GM19240 (cell line): ENCODE data around the gene AHCYL2.
"Not testable (repeated sequence)": the region's sequence is repeated elsewhere in the genome, so short reads cannot be mapped to it uniquely, and the experiment has no call there.

ENCODE experiments used
- DNase-seq: peaks from one replicate; pipeline ENCODE4 v3.0.0; 2011; ENCODE audit warnings: low spot score; ENCODE audit not compliant: insufficient read length

Gene AHCYL2

DNA sequence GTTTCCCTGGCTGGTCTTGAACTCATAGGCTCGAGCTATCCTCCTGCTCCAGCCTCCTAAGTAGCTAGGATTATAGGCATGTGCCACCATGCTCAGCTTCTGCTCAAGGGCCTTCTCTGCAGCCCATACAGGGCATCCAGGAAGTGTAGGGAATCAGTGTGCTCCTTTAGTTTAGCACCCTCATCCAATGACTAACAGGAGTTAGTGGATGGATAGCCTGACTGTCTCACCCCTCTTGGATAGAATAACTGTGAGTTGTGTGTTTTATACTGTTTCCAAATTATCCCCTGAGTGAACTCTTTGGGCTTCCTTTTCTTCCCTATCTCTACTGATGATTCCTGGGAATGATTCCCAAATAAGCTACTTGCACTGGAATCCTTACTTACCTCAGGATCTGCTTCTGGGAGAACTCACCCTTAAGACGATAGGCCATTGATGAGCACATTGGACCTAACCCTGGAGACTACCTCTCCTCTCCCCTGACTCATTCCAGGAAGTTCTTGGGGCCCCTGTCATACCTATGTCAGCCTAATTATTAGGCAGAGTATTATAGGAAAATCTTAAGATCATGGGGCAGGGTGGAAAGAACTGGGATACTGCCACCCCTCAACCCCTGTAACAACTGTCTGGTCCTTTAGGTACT is 227.9 kb downstream of the AHCYL2 start:
- DNase-seq, result no peak

DNA sequence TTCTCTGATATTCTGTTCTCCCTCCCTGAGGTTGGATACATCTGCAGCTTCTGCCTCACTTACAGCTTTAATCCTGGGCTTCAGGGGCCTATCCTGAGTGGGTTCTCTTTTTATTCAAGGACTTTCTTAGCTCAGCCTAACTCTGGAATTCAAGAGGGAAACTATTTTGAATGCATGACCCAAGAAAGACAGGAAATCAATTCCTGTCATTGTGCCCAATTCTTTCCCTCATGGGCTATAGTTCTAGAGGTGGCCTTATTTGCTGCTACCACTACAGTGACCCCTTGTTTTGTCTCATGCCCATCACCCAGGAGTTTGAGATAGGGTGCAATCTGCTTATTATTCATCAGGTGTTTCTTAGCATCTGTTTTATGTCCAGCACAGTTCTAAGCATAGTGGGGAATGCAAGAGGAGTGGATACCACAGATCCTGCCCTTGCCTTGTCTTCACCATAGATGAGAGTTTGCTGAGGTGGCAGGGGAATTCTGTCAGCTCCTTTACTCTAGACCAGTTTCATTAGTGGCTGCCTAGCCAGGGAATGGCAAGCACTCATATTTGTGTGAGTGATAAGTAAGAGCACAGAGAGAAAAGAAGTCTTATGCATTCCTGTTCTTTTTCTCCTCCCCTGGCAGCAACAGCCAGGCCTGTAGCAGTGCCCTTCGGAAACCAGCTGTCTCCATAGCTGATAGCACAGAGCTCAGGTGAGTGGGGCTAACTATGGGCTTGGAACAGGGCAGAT is 228.8 kb downstream of the AHCYL2 start:
- no peak for DNase-seq

DNA sequence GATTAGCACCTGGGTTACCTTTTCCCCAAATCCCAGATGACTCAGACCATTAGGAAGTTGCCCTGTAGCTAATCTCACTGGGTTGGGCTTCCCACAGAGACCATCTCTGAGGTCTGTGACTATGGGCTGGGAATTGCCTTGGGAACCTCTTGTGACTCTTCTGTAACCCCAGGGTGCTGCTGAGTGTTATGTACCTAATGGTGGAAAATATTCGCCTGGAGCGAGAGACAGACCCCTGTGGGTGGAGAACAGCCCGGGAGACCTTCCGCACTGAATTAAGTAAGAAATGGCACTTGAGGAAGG is 229.4 kb downstream of the AHCYL2 start:
- DNase-seq, result no peak

DNA sequence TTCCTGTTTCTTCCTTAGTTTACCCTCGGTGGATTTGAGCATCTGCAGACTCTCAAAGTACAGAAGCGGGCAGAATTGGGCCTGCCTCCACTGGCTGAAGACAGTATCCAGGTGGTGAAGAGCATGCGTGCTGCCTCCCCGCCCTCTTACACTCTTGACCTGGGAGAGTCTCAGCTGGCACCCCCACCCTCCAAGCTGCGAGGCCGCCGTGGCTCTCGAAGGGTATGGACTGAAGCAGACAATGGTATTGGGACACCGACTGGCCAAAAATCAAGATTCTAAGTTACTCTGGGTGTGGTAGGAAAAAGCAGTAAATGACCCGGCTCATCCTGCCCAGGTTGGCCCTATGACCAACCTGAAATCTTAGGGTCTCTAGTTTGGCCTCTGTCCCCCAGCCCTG is 231.6 kb downstream of the AHCYL2 start:
- no peak for DNase-seq

DNA sequence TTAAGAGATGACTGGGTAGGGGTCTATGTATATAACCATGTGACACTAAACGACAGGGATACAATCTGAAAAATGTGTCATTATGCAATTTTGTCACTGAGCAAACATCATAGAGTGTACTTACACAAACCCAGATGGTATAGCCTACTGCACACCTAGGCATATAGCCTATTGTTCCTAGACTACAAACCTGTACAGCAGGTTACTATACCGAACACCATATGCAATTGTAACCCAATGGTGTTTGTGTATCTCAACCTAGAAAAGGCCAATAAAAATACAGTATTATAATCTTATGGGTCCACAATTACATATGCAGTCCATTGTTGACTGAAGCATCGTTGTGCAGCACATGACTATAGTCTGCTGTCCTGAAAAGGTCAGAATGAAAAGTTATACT is 232.3 kb downstream of the AHCYL2 start:
- no peak for DNase-seq

DNA sequence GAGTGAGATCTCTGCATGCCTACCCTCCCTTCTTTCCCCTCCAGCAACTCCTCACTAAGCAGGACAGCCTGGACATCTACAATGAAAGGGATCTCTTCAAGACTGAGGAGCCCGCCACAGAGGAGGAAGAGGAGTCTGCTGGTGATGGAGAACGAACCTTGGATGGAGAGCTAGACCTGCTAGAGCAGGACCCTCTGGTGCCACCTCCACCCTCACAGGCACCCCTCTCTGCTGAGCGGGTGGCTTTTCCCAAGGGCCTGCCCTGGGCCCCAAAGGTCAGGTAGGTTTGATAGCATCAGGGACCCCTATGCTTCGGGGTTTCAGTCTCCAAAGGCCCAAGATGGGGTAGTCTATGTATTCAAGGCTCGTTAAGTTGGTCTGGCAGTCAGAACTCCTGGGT is 233.3 kb downstream of the AHCYL2 start:
- no peak for DNase-seq

DNA sequence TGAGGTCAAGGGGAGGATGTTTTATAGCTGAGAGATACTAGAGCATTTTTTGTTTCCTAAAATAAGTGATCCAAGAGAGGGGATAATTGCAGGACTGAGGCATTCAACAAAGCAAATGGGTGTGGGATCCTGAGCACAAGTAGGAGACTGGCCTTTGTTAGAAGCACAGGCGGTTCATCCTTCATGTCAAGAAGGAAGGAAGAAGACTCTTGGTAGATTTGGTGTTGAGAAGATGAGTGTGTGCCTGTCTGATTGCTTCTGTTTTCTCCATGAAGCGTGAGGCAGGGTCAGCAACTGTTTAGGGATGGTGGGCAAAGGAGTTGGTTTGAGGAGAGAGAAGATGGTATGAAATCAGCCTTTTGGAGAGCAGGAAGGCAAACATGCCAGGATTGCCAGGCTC is 237.0 kb downstream of the AHCYL2 start:
- no peak for DNase-seq

DNA sequence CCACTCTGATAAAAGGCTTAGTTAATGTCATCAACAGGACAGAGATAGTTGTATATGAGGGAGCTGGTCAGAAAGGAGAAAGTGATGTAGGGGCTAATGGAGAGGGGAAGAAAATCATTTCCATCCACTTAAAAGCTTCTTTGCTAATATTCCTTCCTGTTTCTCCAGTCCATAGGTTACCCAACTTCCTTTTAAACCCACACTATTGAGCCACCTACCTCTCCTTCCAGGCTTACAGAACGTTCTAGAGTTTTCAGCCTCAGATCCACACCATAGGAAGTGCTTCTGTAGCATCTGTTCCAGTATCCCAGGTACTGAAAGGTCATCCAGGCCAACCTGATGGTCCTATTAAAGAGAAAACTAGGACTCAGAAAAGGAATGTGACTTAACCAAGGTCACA is 237.6 kb downstream of the AHCYL2 start:
- no peak for DNase-seq

DNA sequence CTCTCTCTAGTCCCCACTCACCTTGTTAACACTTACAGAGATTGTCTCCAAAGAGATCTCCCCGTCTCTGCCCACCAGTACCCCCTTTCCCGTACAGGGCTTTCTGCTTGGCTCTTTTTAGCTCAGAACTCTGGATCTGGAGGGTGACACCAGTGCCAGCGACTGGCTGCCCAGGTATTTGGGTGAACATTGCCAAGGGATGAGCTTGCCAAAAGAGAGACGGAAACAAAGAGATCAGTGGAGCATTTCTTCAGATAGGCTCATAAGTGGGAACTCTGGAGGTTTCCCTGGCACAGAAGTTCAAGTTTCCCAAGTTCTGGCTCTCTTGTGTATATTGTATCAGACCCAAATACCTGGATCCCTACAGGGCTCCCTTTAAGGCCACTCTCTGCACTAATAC is 239.4 kb downstream of the AHCYL2 start:
- DNase-seq, result no peak

DNA sequence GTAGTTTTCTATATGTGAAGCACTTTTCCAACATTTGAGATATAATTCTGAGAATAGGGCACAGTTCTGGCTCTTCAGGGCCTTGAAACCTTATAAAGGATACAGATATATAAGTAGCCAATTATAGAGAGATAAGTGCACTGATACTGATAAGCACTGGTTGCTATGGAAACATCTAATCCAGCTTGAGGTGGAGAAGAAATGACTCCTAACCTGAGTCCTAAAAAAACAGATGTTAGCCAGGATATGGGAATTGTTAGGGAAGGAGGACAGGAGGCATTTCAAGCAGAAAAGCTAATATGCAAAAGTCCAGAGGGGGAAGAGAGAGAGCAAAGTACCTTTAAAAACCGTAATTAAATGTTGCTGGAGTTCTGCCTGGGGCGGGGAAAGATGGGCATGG is 240.2 kb downstream of the AHCYL2 start:
- no peak for DNase-seq

DNA sequence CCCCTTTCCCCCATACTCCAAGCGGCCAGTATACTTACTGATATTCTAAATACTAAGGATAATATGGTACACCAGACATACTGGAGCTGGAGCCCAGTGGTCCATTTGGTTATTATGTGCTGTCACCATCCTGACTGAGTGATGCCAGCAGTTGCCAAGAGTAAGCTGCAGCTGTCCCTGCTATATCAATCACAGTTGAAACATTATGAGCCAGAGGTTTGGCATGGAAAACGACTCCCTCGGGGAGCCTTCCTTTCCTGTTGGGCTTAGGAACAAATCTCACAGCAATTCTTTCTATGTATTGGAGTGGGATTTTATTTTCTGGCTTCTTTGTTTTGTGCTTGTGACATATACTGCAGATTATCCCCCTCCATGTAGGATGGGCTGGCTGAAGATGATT is 242.0 kb downstream of the AHCYL2 start:
- DNase-seq, result no peak

DNA sequence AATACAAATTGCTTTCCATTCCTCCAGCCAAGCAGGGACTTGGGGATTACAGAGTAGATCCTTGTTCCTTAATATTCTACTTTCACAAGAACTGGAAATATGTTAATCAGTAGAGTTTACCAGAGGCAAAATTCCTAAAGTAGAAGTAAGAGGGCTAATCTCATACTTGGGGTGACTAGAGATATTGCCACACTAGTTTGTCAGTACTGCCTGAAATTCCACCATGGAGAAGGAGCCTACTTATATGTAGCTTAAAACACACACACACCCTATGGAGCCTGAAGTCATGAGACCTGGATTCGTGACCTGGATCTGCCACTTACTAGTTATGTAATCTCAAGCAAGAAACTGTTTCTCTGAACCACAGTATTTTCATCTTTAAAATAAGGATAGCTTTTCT is 243.3 kb downstream of the AHCYL2 start:
- DNase-seq, result no peak

DNA sequence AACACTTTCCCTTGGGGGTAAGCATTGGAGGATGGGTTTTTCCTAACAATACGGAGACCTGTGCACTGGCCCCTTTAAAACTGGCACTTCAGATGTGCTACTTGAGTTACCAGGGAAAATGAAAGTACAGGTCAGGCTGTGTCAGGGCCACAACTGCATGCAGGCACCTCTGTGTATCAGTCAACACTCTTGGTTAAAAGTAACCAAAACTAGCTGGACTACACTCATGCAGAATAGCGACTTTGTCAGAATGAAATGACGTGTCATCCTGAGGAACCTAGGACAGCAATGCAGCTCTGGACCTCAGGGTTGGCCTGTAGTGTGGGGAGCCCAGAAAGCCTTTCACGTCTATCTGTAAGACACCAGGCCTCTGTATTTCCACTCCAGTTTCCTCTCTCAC is 243.7 kb downstream of the AHCYL2 start:
- DNase-seq, result peak; percentile 43

DNA sequence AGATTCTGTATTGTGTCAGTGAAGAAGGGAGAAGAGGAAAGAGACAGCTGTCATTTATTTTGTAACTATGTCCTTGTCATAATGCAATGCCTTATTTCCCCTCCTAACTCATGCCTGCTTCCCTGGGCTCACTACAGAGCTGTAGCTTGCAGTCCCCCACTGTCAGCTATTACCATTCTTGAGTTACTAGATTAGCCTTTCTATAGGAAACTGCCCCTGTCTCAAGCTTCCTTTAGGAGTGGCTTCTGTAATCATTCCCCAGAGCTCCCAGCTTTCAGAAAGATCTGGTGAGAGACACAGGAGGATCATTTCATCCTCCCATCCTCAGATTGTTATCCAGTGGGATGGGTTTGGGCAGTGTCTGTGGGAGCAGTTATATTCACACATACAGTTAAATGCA is 245.1 kb downstream of the AHCYL2 start:
- DNase-seq, result no peak

DNA sequence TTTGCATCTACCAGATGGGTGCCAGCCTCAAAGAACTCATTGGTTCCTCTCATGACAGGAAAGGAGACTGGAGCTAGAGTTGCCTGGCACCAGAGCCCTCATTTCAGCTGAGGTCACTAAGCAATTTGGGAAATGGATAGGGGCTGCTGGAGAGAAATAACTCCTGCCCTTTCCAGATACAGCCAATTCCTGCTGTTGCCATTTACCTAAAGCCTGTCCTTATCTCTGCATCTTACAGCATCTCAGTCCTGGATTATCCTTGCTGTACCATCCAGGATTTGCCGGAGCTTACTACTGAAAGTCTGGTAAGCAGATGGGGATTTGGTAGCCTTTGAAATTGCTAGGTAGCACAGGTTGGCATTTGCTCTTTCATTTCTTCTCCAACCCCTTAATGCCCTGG is 245.6 kb downstream of the AHCYL2 start:
- DNase-seq, result no peak

DNA sequence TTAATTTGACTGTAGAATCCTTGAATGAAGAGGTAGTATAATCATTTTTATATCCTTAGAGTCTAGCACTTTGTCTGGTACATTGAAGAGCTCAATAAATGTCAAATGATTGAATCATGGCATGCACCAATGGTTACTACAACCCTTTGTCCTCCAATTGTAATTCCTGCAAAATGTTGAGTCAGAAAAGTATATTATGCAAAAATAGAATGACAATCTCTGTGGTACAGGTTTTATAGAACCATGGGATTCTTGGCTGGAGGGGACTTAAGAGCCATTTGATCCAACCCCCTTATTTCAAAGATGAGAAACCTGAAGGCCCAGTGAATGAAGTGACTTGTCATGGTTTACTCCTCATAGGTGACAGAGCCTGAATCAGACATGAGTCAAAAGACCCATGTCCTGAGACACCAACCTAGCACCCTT is 246.6 kb downstream of the AHCYL2 start:
- no peak for DNase-seq

DNA sequence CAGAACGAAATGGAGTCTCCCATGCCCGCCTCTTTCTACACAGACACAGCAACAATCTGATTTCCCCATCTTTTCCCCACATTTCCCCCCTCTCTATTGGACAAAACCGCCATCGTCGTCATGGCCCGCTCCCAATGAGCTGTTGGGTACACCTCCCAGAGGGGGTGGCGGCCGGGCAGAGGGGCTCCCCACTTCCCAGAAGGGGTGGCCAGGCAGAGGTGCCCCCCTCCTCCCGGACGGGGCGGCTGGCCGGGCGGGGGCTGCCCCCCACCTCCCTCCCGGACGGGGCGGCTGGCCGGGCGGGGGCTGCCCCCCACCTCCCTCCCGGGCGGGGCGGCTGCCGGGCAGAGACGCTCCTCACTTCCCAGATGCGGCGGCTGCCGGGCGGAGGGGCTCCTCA is 251.1 kb downstream of the AHCYL2 start:
- DNase-seq, result not testable (repeated sequence)

DNA sequence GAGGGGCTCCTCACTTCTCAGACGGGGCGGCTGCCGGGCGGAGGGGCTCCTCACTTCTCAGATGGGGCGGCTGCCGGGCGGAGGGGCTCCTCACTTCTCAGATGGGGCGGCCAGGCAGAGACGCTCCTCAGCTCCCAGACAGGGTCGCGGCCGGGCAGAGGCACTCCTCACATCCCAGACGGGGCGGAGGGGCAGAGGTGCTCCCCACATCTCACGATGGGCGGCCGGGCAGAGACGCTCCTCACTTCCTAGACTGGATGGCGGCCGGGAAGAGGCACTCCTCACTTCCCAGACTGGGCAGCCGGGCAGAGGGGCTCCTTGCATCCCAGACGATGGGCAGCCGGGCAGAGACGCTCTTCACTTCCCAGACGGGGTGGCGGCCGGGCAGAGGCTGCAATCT is 251.6 kb downstream of the AHCYL2 start:
- DNase-seq, result not testable (repeated sequence)
